Uterus (tissue), 2 donors: Measurements from ENCODE around the gene HOXD1.

Source experiments
- POLR2A ChIP-seq, 2 donors: fragments of 450-650 bp; IDR thresholded peaks; one replicate each; pipeline ENCODE4 v1.6.1; 2016; ENCODE audit warnings: antibody characterized with exemption in 2 of 2, mild to moderate bottlenecking in 1 of 2, moderate library complexity in 1 of 2
- TF ChIP-seq, protein P1 (sequence below), 4 experiments: fragments of 200-600 bp in 2 of 4; fragments of 450-650 bp in 2 of 4; sonication (generic) in 2 of 4; IDR thresholded peaks; one replicate each; pipeline ENCODE4 v1.5.1; 2016 to 2019; ENCODE audit warnings: antibody characterized with exemption in 4 of 4, mild to moderate bottlenecking in 2 of 4, moderate library complexity in 1 of 4

DNA sequence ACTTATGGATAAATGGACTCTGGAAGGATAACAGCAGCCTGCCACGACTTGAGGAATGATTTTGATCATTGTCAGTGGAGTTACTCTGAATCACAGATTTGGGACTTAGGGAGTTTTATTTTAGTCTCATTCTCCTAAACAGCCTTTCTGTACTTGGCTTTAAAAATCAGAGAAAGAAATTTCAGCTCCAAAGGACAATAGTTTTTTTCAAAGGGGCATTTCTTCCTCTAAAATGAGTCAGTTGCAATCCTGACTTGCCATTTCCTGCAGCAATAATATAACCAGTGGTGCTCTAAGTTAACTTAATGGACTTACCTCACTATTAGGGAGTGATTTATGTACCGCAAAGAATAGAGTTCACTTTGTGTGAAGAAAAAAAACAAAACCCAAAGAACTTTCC lies 45.7 kb downstream of the HOXD1 start:
- no peak for TF ChIP-seq POLR2A (IDR thresholded peaks at IDR 0.05)
- TF ChIP-seq, protein P1, sequence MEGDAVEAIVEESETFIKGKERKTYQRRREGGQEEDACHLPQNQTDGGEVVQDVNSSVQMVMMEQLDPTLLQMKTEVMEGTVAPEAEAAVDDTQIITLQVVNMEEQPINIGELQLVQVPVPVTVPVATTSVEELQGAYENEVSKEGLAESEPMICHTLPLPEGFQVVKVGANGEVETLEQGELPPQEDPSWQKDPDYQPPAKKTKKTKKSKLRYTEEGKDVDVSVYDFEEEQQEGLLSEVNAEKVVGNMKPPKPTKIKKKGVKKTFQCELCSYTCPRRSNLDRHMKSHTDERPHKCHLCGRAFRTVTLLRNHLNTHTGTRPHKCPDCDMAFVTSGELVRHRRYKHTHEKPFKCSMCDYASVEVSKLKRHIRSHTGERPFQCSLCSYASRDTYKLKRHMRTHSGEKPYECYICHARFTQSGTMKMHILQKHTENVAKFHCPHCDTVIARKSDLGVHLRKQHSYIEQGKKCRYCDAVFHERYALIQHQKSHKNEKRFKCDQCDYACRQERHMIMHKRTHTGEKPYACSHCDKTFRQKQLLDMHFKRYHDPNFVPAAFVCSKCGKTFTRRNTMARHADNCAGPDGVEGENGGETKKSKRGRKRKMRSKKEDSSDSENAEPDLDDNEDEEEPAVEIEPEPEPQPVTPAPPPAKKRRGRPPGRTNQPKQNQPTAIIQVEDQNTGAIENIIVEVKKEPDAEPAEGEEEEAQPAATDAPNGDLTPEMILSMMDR (IDR thresholded peaks at IDR 0.05) = no peak
